KMS-11 (cell line): ENCODE results near the gene DHFR.

ENCODE experiments used
- H2AFZ ChIP-seq: fragments of 200-600 bp; sonication (generic); 2 replicates; pipeline ENCODE4 v1.6.1; 2016; ENCODE audit warnings: antibody characterized with exemption, mixed run types, low read depth
- H3K27ac ChIP-seq: fragments of 200-600 bp; sonication (generic); 2 replicates; pipeline ENCODE4 v1.6.1; 2016; ENCODE audit warnings: mild to moderate bottlenecking, mixed run types
- H3K27me3 ChIP-seq: fragments of 200-600 bp; sonication (generic); 2 replicates; pipeline ENCODE4 v1.6.1; 2017; ENCODE audit warnings: mild to moderate bottlenecking, low read depth, mixed run types, moderate library complexity; ENCODE audit not compliant: insufficient read depth
- H3K36me3 ChIP-seq: fragments of 200-600 bp; sonication (generic); 2 replicates; pipeline ENCODE4 v1.6.1; 2017; ENCODE audit warnings: mild to moderate bottlenecking, mixed run types; ENCODE audit not compliant: insufficient read depth
- H3K4me1 ChIP-seq: fragments of 200-600 bp; sonication (generic); 2 replicates; pipeline ENCODE4 v1.6.1; 2016; ENCODE audit warnings: mild to moderate bottlenecking, low read depth, mixed run types; ENCODE audit not compliant: poor library complexity, severe bottlenecking
- H3K4me2 ChIP-seq: fragments of 200-600 bp; sonication (generic); 2 replicates; pipeline ENCODE4 v1.7.0; 2016; ENCODE audit warnings: mild to moderate bottlenecking, mixed run types
- H3K4me3 ChIP-seq: fragments of 200-600 bp; sonication (generic); IDR thresholded peaks from 2 replicates; pipeline ENCODE4 v1.6.1; 2017; ENCODE audit warnings: low read depth, low read length, mixed read lengths; ENCODE audit not compliant: insufficient read depth
- H3K79me2 ChIP-seq: fragments of 200-600 bp; sonication (generic); 2 replicates; pipeline ENCODE4 v1.6.1; 2016; ENCODE audit warnings: low read depth, mixed run types; ENCODE audit not compliant: insufficient read depth
- H3K9ac ChIP-seq: fragments of 200-600 bp; sonication (generic); 2 replicates; pipeline ENCODE4 v1.6.1; 2016; ENCODE audit warnings: mild to moderate bottlenecking, mixed run types
- H4K20me1 ChIP-seq: fragments of 200-600 bp; sonication (generic); 2 replicates; pipeline ENCODE4 v1.6.1; 2016; ENCODE audit warnings: mild to moderate bottlenecking, mixed run types; ENCODE audit not compliant: insufficient read depth
- TF ChIP-seq, protein P1 (sequence below): fragments of 200-600 bp; sonication (generic); conservative IDR thresholded peaks from 2 replicates; pipeline ENCODE4 v1.6.1; 2017; ENCODE audit warnings: low read depth, mild to moderate bottlenecking, antibody characterized with exemption, low read length, moderate library complexity, mixed read lengths

DHFR gene

DNA sequence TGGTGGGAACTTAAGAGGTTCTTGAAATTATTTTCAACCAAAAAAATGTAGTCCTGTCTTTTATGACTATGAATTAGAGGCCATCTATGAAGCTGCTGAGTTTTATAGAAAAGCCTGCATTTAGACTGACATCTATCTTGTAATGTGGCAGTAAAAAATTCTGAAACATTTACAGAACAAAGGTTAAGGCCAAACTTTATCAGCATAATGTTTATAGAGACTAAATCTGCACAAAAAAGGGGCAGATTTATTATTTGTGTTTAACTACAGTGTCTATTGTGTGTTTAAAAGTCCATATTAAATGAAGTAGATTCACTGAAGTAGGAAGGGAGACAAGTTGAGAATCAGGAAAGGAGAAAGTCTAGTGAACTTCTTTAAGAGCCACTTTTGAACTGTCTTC lies 47.4 kb downstream of the DHFR start:
- no peaks in the 10 kb centered on the region for H4K20me1 ChIP-seq
- H3K36me3 ChIP-seq = no peaks in the 10 kb centered on the region
- no peak overlapping the region for H2AFZ ChIP-seq
- H3K27ac ChIP-seq = no peak overlapping the region
- no peak overlapping the region for H3K4me3 ChIP-seq
- H3K79me2 ChIP-seq = no peaks in the 10 kb centered on the region
- peaks cover 6% of the 10 kb centered on the region for H3K4me1 ChIP-seq
- no peak overlapping the region for H3K4me2 ChIP-seq
- TF ChIP-seq, protein P1, sequence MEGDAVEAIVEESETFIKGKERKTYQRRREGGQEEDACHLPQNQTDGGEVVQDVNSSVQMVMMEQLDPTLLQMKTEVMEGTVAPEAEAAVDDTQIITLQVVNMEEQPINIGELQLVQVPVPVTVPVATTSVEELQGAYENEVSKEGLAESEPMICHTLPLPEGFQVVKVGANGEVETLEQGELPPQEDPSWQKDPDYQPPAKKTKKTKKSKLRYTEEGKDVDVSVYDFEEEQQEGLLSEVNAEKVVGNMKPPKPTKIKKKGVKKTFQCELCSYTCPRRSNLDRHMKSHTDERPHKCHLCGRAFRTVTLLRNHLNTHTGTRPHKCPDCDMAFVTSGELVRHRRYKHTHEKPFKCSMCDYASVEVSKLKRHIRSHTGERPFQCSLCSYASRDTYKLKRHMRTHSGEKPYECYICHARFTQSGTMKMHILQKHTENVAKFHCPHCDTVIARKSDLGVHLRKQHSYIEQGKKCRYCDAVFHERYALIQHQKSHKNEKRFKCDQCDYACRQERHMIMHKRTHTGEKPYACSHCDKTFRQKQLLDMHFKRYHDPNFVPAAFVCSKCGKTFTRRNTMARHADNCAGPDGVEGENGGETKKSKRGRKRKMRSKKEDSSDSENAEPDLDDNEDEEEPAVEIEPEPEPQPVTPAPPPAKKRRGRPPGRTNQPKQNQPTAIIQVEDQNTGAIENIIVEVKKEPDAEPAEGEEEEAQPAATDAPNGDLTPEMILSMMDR = no peak
- no peak overlapping the region for H3K9ac ChIP-seq
- no peaks in the 10 kb centered on the region for H3K27me3 ChIP-seq

DNA sequence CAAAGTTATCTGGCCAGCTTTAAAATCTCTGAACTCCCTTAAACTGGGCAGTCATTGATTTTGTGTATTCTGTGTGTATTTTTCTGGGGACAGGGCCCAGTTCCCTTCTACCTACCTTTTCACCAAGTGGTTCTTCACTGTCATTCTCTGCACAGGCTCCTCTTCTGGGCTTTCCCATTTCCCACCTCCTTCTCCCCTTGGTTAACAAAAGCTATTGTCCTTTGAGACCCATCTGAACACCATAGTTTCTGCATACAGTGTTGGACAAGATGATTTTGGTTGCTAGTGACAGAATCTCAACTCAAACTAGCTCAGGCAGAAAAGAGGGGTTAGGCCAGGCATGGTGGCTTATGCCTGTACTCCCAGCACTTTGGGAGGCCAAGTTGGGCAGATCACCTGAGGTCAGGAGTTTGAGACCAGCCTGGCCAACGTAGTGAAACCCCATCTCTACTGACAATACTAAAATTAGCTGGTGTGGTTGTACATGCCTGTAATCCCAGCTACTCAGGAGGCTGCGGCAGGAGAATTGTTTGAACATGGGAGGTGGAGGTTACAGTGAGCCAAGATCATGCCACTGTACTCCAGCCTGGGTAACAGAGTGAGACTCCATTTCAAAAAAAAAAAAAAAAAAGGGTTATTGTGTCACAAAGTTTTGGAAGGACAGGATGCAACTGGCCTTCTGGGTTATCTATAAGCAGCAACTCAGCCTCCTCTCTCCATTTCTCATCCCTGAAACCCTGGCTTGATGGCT lies 53.7 kb downstream of the DHFR start:
- Histone ChIP-seq H4K20me1 (no peaks in the 10 kb centered on the region), H3K36me3 (no peaks in the 10 kb centered on the region), H3K27ac (no peak overlapping the region), H3K4me2 (no peak overlapping the region), H3K9ac (no peak overlapping the region), H3K4me1 (no peaks in the 10 kb centered on the region), H2AFZ (no peak overlapping the region), H3K27me3 (no peaks in the 10 kb centered on the region), H3K4me3 (no peak overlapping the region), H3K79me2 (no peaks in the 10 kb centered on the region)
- TF ChIP-seq, protein P1 = no peak

DNA sequence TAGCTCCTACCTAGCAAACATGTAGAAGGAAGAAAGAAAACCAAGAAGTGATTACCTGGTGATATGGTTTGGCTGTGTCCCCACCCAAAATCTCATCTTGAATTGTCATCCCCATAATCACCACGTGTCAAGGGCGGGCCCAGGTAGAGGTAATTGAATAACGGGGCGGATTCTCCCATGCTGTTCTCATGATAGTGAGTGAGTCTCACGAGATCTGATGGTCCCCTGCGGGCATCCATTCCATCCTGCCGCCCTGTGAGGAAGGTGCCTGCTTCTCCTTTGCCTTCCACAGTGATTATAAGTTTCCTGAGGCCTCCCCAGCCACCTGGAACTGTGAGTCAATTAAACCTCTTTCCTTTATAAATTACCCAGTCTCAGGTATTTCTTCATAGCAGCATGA lies 57.3 kb downstream of the DHFR start:
- no peak overlapping the region for H3K4me3 ChIP-seq
- no peaks in the 10 kb centered on the region for H3K4me1 ChIP-seq
- no peaks in the 10 kb centered on the region for H3K27me3 ChIP-seq
- H2AFZ ChIP-seq = no peak overlapping the region
- no peak overlapping the region for H3K9ac ChIP-seq
- TF ChIP-seq, protein P1 = no peak
- no peaks in the 10 kb centered on the region for H3K36me3 ChIP-seq
- no peaks in the 10 kb centered on the region for H3K79me2 ChIP-seq
- H3K27ac ChIP-seq = no peak overlapping the region
- no peak overlapping the region for H3K4me2 ChIP-seq
- H4K20me1 ChIP-seq = no peaks in the 10 kb centered on the region

GRCh38 chr5:80594810-80595209 lies 60.0 kb downstream of the DHFR start:
- no peak overlapping the region for H2AFZ ChIP-seq
- no peaks in the 10 kb centered on the region for H3K36me3 ChIP-seq
- H3K79me2 ChIP-seq = no peaks in the 10 kb centered on the region
- H3K9ac ChIP-seq = no peak overlapping the region
- TF ChIP-seq, protein P1 = no peak
- H3K27me3 ChIP-seq = no peaks in the 10 kb centered on the region
- H3K4me3 ChIP-seq = no peak overlapping the region
- no peaks in the 10 kb centered on the region for H3K4me1 ChIP-seq
- H4K20me1 ChIP-seq = no peaks in the 10 kb centered on the region
- no peak overlapping the region for H3K4me2 ChIP-seq
- H3K27ac ChIP-seq = no peak overlapping the region
